Osteoblast (primary cell): ENCODE data around the gene OTUB2. TPM values are rescaled to one million over a fixed set of nuclear protein-coding genes. Genes with fewer than 3 reads are reported as not detected.
A peak's percentile ranks its signal among the peaks of the same experiment; 100 is the strongest.

Source experiments
- DNase-seq: peaks from one replicate; pipeline ENCODE4 v3.0.0; 2011; ENCODE audit warnings: low spot score, mixed read lengths; ENCODE audit not compliant: insufficient read length; ENCODE audit errors: missing footprints
- H2AFZ ChIP-seq: 2 replicates; pipeline ENCODE4 v1.6.0; 2011; ENCODE audit warnings: mild to moderate bottlenecking, low read length
- H3K27ac ChIP-seq: 2 replicates; pipeline ENCODE4 v1.5.1; 2011; ENCODE audit warnings: mild to moderate bottlenecking, low read depth, low read length, moderate library complexity
- H3K27me3 ChIP-seq: 2 replicates; pipeline ENCODE4 v1.6.0; 2012; ENCODE audit warnings: mild to moderate bottlenecking, control low read depth, inconsistent platforms, low read length, moderate library complexity; ENCODE audit not compliant: insufficient read depth
- H3K36me3 ChIP-seq: 2 replicates; pipeline ENCODE4 v1.5.1; 2011; ENCODE audit warnings: mild to moderate bottlenecking, low read length, control low read depth, moderate library complexity; ENCODE audit not compliant: insufficient read depth
- H3K4me1 ChIP-seq: 2 replicates; pipeline ENCODE4 v1.5.1; 2011; ENCODE audit warnings: mild to moderate bottlenecking, low read length, control low read depth, moderate library complexity; ENCODE audit not compliant: insufficient read depth
- H3K4me2 ChIP-seq: 2 replicates; pipeline ENCODE4 v1.6.0; 2011; ENCODE audit warnings: mild to moderate bottlenecking, low read length; ENCODE audit not compliant: insufficient read depth
- H3K4me3 ChIP-seq: fragments of 200-600 bp; sonication (generic); 3 replicates; pipeline ENCODE4 v1.5.1; 2012; ENCODE audit warnings: mild to moderate bottlenecking, low read length, inconsistent platforms; ENCODE audit not compliant: insufficient read depth
- H3K79me2 ChIP-seq: 2 replicates; pipeline ENCODE4 v1.6.0; 2012; ENCODE audit warnings: mild to moderate bottlenecking, low read length, control low read depth, inconsistent platforms; ENCODE audit not compliant: insufficient read depth
- H3K9me3 ChIP-seq: 2 replicates; pipeline ENCODE4 v1.5.1; 2011; ENCODE audit warnings: low read depth, low read length, control low read depth
- H4K20me1 ChIP-seq: 2 replicates; pipeline ENCODE4 v1.6.0; 2012; ENCODE audit warnings: mild to moderate bottlenecking, low read length, control low read depth; ENCODE audit not compliant: insufficient read depth
- total RNA-seq: library from RNA; depleted of rRNA; stranded (reverse); fragments of >200 nt; gene quantifications from 2 replicates; pipeline ENCODE4 v1.2.3, GENCODE V29; 2012
- TF ChIP-seq, protein P1 (sequence below): IDR thresholded peaks from 2 replicates; pipeline ENCODE4 v1.5.1; 2011; ENCODE audit warnings: mild to moderate bottlenecking, low read depth, low read length, moderate library complexity; ENCODE audit errors: extremely low read depth

The OTUB2 gene
- total RNA-seq, 1 donor: 1.4 TPM

DNA sequence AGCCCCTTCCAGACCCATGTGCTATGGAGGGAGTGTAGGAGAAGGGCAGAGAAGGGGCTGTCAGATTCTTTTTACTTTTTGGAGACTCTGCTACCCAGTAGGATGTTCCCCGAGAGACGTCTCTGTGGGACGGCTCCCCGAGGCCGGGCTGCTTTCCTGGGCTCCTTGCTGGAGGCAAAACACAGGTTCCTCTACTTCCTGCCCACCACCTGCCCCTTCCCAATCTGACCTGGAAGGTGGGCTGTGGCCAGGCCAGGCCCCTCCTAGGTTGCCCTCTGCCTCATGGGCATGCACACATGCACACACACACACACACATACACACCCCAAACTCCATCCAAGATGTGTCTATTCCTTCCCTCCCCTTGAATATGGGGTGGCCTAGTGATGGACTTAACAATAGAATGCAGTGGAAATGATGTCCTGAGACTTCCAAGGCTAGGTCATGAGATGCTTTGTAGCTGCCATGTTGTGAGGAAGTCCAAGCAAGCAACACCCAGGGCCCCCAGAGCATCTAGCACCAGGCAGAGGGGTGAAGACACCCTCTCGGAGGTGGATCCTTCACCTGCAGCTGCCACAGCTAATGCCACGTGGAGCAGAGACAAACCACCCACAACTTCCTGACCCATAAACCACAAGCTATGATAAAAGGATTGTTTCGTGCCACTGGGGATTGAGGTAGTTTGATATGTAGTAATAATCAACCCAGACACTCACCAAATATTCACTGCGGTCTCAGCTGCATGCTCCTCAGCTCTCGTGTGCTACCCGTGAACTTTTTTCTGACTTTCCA is 48.2 kb upstream of the OTUB2 start:
- Histone ChIP-seq H4K20me1 (no peaks in the 10 kb centered on the region), H2AFZ (no peak overlapping the region), H3K4me1 (peaks cover 10% of the 10 kb centered on the region), H3K79me2 (no peaks in the 10 kb centered on the region), H3K4me3 (no peak overlapping the region), H3K36me3 (no peaks in the 10 kb centered on the region), H3K4me2 (no peak overlapping the region), H3K27ac (no peak overlapping the region), H3K27me3 (no peaks in the 10 kb centered on the region), H3K9me3 (no peaks in the 10 kb centered on the region)
- TF ChIP-seq, protein P1, sequence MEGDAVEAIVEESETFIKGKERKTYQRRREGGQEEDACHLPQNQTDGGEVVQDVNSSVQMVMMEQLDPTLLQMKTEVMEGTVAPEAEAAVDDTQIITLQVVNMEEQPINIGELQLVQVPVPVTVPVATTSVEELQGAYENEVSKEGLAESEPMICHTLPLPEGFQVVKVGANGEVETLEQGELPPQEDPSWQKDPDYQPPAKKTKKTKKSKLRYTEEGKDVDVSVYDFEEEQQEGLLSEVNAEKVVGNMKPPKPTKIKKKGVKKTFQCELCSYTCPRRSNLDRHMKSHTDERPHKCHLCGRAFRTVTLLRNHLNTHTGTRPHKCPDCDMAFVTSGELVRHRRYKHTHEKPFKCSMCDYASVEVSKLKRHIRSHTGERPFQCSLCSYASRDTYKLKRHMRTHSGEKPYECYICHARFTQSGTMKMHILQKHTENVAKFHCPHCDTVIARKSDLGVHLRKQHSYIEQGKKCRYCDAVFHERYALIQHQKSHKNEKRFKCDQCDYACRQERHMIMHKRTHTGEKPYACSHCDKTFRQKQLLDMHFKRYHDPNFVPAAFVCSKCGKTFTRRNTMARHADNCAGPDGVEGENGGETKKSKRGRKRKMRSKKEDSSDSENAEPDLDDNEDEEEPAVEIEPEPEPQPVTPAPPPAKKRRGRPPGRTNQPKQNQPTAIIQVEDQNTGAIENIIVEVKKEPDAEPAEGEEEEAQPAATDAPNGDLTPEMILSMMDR: no peak
- no peak for DNase-seq

DNA sequence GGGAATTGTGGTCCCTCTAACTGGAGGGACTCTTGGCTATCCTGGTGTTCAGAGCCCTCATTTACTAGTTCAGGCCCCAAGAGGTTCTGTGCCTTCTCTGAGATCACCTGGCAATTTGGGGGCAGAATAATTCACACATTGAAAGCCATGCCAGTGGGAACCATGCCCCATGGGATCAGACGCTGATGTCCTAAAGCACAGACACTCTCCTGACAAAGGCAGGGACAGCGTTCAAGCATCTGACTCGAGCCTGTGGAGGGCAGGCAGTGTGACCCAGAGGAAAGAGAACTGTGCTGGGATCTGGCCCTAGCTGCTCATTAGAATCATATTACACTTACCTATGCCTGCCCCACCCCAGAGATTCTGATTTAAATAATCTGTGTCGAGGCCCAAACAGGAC is 47.4 kb upstream of the OTUB2 start:
- H3K4me1 ChIP-seq: peaks cover 11% of the 10 kb centered on the region

DNA sequence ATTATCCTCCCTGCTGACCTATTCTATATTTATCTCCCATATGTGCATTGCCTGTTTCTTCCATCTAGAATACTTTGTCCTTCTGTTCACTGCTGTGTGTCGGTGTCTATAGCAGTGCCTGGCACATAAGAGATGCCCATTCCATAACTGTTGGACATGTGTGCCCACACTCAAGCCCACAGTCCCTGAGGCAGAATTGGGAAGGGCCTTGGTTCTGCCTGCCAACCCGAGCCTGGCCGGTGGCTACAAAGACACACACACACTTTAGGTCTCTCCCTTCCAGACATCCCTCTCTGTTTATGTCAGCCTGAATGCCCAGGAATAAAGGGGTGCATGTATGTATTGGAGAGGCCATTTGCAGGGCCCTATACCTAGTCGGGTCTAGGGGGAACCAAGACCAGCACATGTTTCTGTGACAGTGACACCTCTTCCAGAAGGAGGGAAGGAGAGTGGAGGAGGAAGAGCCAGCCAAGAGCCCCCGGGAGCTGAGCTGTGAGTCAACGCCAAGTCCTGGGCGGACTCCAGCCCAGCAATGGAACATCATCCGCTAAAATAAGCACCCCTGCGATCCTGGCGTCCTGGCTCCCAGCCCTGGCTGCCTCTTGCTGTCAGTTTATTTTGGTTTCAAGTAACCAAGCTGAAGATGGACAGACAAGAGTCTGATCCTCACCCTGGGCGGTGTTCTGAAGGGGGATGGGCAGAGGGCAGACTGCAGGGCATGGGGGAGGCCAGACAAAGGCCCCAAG is 45.5 kb upstream of the OTUB2 start:
- DNase-seq: peak; percentile 98
- Histone ChIP-seq H3K4me3 (no peak overlapping the region), H3K27me3 (no peaks in the 10 kb centered on the region), H3K36me3 (no peaks in the 10 kb centered on the region), H3K4me2 (peak overlapping the region; percentile 23), H3K27ac (no peak overlapping the region), H4K20me1 (no peaks in the 10 kb centered on the region), H3K4me1 (peaks cover 30% of the 10 kb centered on the region), H2AFZ (no peak overlapping the region), H3K79me2 (no peaks in the 10 kb centered on the region), H3K9me3 (no peaks in the 10 kb centered on the region)
- TF ChIP-seq, protein P1: no peak

More for the DNA sequence above, 47.4 kb upstream of the OTUB2 start:
- Histone ChIP-seq H3K4me2 (no peak overlapping the region), H3K79me2 (no peaks in the 10 kb centered on the region), H3K9me3 (no peaks in the 10 kb centered on the region), H4K20me1 (no peaks in the 10 kb centered on the region), H3K27ac (no peak overlapping the region), H3K27me3 (no peaks in the 10 kb centered on the region), H3K36me3 (no peaks in the 10 kb centered on the region), H2AFZ (no peak overlapping the region), H3K4me3 (no peak overlapping the region)
- DNase-seq: no peak
- TF ChIP-seq, protein P1: no peak
